Gastroesophageal sphincter (tissue), 3 donors: ENCODE results near the gene MYRIP.

Experiments used
- EP300 ChIP-seq: sonication (generic); formaldehyde crosslinking; IDR thresholded peaks from one replicate; pipeline ENCODE4 v1.6.1; 2017; ENCODE audit warnings: antibody characterized with exemption, mild to moderate bottlenecking
- POLR2A ChIP-seq, 2 donors: fragments of 450-650 bp; IDR thresholded peaks; one replicate each; pipeline ENCODE4 v1.6.1; 2017; ENCODE audit warnings: antibody characterized with exemption in 2 of 2, mild to moderate bottlenecking in 2 of 2, moderate library complexity in 1 of 2
- POLR2AphosphoS5 ChIP-seq: sonication (generic); formaldehyde crosslinking; IDR thresholded peaks from one replicate; pipeline ENCODE4 v1.6.1; 2017; ENCODE audit warnings: antibody characterized with exemption
- TF ChIP-seq, protein P1 (sequence below), 4 experiments: fragments of 200-600 bp in 2 of 4; fragments of 450-650 bp in 2 of 4; sonication (generic) in 1 of 4; IDR thresholded peaks; one replicate each; pipeline ENCODE4 v1.5.1; 2017 to 2019; ENCODE audit warnings: antibody characterized with exemption in 4 of 4, mild to moderate bottlenecking in 2 of 4, moderate library complexity in 2 of 4

DNA sequence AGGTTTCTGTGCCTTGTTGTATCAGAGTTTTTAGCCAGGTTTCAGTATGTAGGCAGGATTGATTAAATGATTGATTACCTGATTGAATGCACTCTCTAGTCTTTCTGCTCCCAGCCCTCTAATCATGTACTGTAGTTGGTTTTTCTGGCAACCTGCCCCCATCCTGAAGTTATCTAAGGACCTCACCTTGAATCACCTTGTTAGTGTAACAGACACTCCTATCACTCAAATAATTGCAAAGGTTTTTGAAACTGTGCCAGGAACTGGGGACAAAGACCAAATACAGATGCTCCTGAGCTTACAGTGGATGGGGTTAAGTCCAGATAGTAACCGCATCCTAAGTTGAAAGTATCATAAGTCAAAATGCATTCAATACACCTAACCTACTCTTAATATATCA, 358.5 kb downstream of the MYRIP start:
- TF ChIP-seq POLR2A (IDR thresholded peaks at IDR 0.05) (no peak), POLR2AphosphoS5 (no peak), EP300 (no peak)
- TF ChIP-seq, protein P1, sequence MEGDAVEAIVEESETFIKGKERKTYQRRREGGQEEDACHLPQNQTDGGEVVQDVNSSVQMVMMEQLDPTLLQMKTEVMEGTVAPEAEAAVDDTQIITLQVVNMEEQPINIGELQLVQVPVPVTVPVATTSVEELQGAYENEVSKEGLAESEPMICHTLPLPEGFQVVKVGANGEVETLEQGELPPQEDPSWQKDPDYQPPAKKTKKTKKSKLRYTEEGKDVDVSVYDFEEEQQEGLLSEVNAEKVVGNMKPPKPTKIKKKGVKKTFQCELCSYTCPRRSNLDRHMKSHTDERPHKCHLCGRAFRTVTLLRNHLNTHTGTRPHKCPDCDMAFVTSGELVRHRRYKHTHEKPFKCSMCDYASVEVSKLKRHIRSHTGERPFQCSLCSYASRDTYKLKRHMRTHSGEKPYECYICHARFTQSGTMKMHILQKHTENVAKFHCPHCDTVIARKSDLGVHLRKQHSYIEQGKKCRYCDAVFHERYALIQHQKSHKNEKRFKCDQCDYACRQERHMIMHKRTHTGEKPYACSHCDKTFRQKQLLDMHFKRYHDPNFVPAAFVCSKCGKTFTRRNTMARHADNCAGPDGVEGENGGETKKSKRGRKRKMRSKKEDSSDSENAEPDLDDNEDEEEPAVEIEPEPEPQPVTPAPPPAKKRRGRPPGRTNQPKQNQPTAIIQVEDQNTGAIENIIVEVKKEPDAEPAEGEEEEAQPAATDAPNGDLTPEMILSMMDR (IDR thresholded peaks at IDR 0.05) = no peak
